ENCODE results near the gene VCAN.

DNA sequence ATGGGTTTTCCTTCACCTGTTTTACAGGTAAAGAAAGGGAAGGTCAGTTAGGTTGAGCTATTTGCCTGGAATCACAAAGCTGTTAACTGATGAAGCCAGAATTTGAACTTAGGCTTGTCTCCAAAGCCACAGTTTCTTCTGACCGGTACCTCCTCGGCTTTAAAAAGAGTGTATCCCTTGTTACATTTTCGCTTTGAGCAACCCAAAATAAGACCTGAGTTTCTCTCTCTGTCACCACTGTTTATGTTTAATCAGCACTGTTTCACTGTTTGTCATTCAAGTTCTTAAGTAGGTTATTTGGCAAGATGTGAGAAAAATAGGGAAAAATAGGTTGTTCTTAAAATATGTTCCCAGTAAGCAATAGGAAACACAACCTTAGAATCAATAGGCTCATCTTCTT lies 84.6 kb downstream of the VCAN start:
- TF ChIP-seq FOXP2 (optimal IDR thresholded peaks at IDR 0.05; ENCODE audit: borderline replicate concordance, extremely low read depth, extremely low read length, insufficient read depth) = no peak
- TF ChIP-seq, protein P1, sequence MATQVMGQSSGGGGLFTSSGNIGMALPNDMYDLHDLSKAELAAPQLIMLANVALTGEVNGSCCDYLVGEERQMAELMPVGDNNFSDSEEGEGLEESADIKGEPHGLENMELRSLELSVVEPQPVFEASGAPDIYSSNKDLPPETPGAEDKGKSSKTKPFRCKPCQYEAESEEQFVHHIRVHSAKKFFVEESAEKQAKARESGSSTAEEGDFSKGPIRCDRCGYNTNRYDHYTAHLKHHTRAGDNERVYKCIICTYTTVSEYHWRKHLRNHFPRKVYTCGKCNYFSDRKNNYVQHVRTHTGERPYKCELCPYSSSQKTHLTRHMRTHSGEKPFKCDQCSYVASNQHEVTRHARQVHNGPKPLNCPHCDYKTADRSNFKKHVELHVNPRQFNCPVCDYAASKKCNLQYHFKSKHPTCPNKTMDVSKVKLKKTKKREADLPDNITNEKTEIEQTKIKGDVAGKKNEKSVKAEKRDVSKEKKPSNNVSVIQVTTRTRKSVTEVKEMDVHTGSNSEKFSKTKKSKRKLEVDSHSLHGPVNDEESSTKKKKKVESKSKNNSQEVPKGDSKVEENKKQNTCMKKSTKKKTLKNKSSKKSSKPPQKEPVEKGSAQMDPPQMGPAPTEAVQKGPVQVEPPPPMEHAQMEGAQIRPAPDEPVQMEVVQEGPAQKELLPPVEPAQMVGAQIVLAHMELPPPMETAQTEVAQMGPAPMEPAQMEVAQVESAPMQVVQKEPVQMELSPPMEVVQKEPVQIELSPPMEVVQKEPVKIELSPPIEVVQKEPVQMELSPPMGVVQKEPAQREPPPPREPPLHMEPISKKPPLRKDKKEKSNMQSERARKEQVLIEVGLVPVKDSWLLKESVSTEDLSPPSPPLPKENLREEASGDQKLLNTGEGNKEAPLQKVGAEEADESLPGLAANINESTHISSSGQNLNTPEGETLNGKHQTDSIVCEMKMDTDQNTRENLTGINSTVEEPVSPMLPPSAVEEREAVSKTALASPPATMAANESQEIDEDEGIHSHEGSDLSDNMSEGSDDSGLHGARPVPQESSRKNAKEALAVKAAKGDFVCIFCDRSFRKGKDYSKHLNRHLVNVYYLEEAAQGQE (IDR thresholded peaks at IDR 0.05; ENCODE audit: insufficient read depth in 1 of 2, low read depth in 2 of 2, low read length in 2 of 2) = no peak
- TF ChIP-seq SIN3A (IDR thresholded peaks at IDR 0.05; ENCODE audit: borderline replicate concordance, insufficient read depth, low read length) = no peak
